ENCODE results near the gene STN1.

The STN1 gene

GRCh38 chr10:103840740-103841070, 77.3 kb downstream of the STN1 start:
- DNase-seq, result no peak

- peak in 1 of 2 experiments; percentile 43 for DNase-seq
Observed at GRCh38 chr10:103839872-103840739, 77.9 kb downstream of the STN1 start.

- DNase-seq, result no peak
Observed at GRCh38 chr10:103839519-103839871, 78.5 kb downstream of the STN1 start.

GRCh38 chr10:103838862-103839518, 79.0 kb downstream of the STN1 start:
- no peak for DNase-seq

GRCh38 chr10:103838070-103838395, 80.0 kb downstream of the STN1 start:
- DNase-seq, result no peak

GRCh38 chr10:103837370-103838069, 80.5 kb downstream of the STN1 start:
- no peak for DNase-seq

- DNase-seq, result no peak
Observed at GRCh38 chr10:103836861-103837260, 81.1 kb downstream of the STN1 start.

GRCh38 chr10:103836273-103836672, 81.7 kb downstream of the STN1 start:
- DNase-seq, result no peak

- peak in 1 of 2 experiments; percentile 9 for DNase-seq
Observed at GRCh38 chr10:103835096-103836050, 82.6 kb downstream of the STN1 start.

- DNase-seq, result peak in 1 of 2 experiments; percentile 2
Observed at GRCh38 chr10:103834436-103835095, 83.4 kb downstream of the STN1 start.

- no peak for DNase-seq
Observed at GRCh38 chr10:103833731-103834365, 84.1 kb downstream of the STN1 start.

GRCh38 chr10:103832806-103833205, 85.2 kb downstream of the STN1 start:
- no peak for DNase-seq
